Ramos (cell line): ENCODE data around the gene PLEKHJ1.

Source experiments
- in situ Hi-C: fragments of 300-500 bp; cut with MboI; formaldehyde crosslinking; loops from one replicate; pipeline ENCODE4 v1.14.3; 2022; ENCODE audit warnings: low sequenced_read_pairs; ENCODE audit not compliant: unreplicated experiment

The PLEKHJ1 gene

GRCh38 chr19:2239771-2240770, 3.9 kb upstream of the PLEKHJ1 start:
- in situ Hi-C loops: loop anchor here (10.0 kb wide), 1 partner anchor 375 kb away; no protein-coding TSS in a partner anchor

GRCh38 chr19:2239173-2239572, 3.0 kb upstream of the PLEKHJ1 start:
- in situ Hi-C loops: loop anchor here (10.0 kb wide), 1 partner anchor 376 kb away; no protein-coding TSS in a partner anchor

GRCh38 chr19:2237869-2238153, 1.7 kb upstream of the PLEKHJ1 start:
- in situ Hi-C loops: loop anchor here (10.0 kb wide), 1 partner anchor 377 kb away; no protein-coding TSS in a partner anchor

- in situ Hi-C loops: loop anchor here (10.0 kb wide), 1 partner anchor 378 kb away; no protein-coding TSS in a partner anchor
These were observed 1.1 kb upstream of the PLEKHJ1 start for GRCh38 chr19:2237051-2237868.

- in situ Hi-C loops: loop anchor here (10.0 kb wide), 1 partner anchor 379 kb away; no protein-coding TSS in a partner anchor
These were observed 140 bp downstream of the PLEKHJ1 start for GRCh38 chr19:2236064-2236313.

- in situ Hi-C loops: loop anchor here (10.0 kb wide), 1 partner anchor 379 kb away; no protein-coding TSS in a partner anchor
These were observed 607 bp downstream of the PLEKHJ1 start for GRCh38 chr19:2235381-2236063.

- in situ Hi-C loops: loop anchor here (5.0 to 10.0 kb wide), 2 partner anchors 157 to 380 kb away; no protein-coding TSS in a partner anchor
These were observed 1.1 kb downstream of the PLEKHJ1 start for GRCh38 chr19:2234996-2235380.

GRCh38 chr19:2233601-2234280, 2.4 kb downstream of the PLEKHJ1 start:
- in situ Hi-C loops: loop anchor here (5.0 to 10.0 kb wide), 2 partner anchors 159 to 381 kb away; no protein-coding TSS in a partner anchor

- in situ Hi-C loops: loop anchor here (5.0 to 10.0 kb wide), 2 partner anchors 160 to 382 kb away; no protein-coding TSS in a partner anchor
These were observed 3.6 kb downstream of the PLEKHJ1 start for GRCh38 chr19:2232286-2233151.

GRCh38 chr19:2231621-2232221, 4.4 kb downstream of the PLEKHJ1 start:
- in situ Hi-C loops: loop anchor here (5.0 to 10.0 kb wide), 2 partner anchors 161 to 383 kb away; no protein-coding TSS in a partner anchor

- in situ Hi-C loops: loop anchor here (5.0 to 10.0 kb wide), 2 partner anchors 161 to 384 kb away; no protein-coding TSS in a partner anchor
These were observed 5.2 kb downstream of the PLEKHJ1 start for GRCh38 chr19:2230807-2231533.

- in situ Hi-C loops: loop anchor here (5.0 to 10.0 kb wide), 2 partner anchors 162 to 385 kb away; no protein-coding TSS in a partner anchor
These were observed 6.0 kb downstream of the PLEKHJ1 start for GRCh38 chr19:2230033-2230531.

GRCh38 chr19:2229103-2230032, 6.8 kb downstream of the PLEKHJ1 start:
- in situ Hi-C loops: loop anchor here (5.0 to 10.0 kb wide), 2 partner anchors 163 to 385 kb away; no protein-coding TSS in a partner anchor

- in situ Hi-C loops: no loop called here
These were observed 7.7 kb downstream of the PLEKHJ1 start for GRCh38 chr19:2228157-2229030.
